OCI-LY1 (cell line): ENCODE data around the gene JAM3.

Source experiments
- CTCF ChIP-seq: fragments of 200-600 bp; sonication (generic), shearing (Covaris generic); IDR thresholded peaks from 2 replicates; pipeline ENCODE4 v1.5.1; 2017; ENCODE audit warnings: mild to moderate bottlenecking, antibody characterized with exemption, low read length, moderate library complexity, mixed read lengths
- EZH2 ChIP-seq: fragments of 200-600 bp; sonication (generic), shearing (Covaris generic); IDR thresholded peaks from 2 replicates; pipeline ENCODE4 v1.8.0; 2017; ENCODE audit warnings: borderline replicate concordance, mixed run types, mild to moderate bottlenecking, antibody characterized with exemption, low read length, moderate library complexity, mixed read lengths

- TF ChIP-seq CTCF (no peak), EZH2 (no peak)
Observed at GRCh38 chr11:134071306-134071705, 2.4 kb downstream of the JAM3 start.
